AG10803 (cell line): ENCODE measurements around the gene CLRN1.

Experiments used
- DNase-seq: peaks from one replicate; pipeline ENCODE4 v3.0.0; 2010; ENCODE audit warnings: low read depth
- H3K4me3 ChIP-seq: 2 replicates; pipeline ENCODE4 v1.5.1; 2011; ENCODE audit warnings: mild to moderate bottlenecking, low read length, control low read depth
- CTCF ChIP-seq: conservative IDR thresholded peaks from 2 replicates; pipeline ENCODE4 v1.5.1; 2011; ENCODE audit warnings: mild to moderate bottlenecking, low read length, control low read depth, inconsistent platforms

Gene CLRN1

DNA sequence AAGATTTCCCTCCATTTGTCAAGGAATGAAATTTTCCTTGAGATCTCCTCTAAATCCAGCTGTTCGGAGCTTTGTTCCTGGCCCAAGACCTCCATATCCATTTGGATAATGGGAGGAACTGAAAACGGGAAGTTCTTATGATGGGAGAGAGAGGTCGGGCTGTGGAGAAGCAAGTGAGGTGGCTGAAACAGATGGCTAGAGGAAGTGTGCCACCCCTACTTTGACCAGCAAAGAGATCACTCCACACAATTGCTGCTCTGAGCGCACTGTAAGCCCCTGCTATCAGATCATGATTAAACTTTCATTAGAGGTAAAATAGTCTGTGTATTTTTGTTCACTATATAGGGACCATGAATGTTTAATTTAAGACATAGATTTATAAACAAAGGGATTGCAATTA lies 67.2 kb downstream of the CLRN1 start, which contains the start of gene MINDY4B:
TSS of gene MINDY4B (minus strand) at position 101 of the 400 bp plus-strand sequence. CDS start at position 101, 0 bp downstream.
- H3K4me3 ChIP-seq = no peak within 1 kb of the TSS
- no peak for DNase-seq
- TF ChIP-seq CTCF = no peak

- no peak for DNase-seq
- no peak for TF ChIP-seq CTCF
- H3K4me3 ChIP-seq = no peak overlapping the region
Observed at GRCh38 chr3:150902988-150903387, 69.5 kb downstream of the CLRN1 start.

GRCh38 chr3:150901793-150902192 lies 70.7 kb downstream of the CLRN1 start:
- no peak overlapping the region for H3K4me3 ChIP-seq
- DNase-seq = no peak
- TF ChIP-seq CTCF = no peak

GRCh38 chr3:150899141-150899540 lies 73.4 kb downstream of the CLRN1 start:
- no peak for DNase-seq
- no peak overlapping the region for H3K4me3 ChIP-seq
- no peak for TF ChIP-seq CTCF

DNA sequence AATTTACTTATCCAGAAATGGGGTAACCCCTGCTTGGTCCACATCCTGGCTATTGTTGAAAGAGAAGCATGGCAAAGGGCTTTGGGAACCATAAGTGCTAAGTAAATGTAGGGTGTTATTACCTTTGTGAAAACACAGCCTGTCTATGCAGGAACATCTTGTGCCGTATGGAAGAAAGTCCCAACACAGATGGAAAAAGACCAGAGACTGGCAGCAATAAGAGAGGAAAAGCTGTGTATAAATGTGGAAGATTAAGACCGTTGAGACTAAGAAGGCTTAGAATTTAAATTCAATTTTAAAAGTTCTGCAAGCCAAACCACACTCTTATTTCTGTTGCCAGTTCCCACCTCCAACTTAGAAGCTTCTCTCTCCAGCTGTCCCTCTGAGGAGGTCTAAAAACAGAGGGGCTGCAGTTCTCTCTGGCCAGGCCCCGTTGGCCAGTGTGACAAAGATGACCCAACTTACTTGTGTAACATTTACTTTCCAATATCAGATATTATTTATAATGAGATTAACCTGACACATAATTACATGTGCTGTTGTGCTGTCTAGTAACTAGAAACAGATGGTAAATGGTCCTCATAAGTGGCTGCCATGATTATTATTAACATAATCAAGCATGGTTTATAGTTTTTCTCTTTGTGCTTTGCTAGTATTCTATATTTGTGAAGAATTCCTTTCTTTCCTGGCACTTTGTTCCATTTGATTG lies 74.3 kb downstream of the CLRN1 start:
- H3K4me3 ChIP-seq = no peak overlapping the region
- TF ChIP-seq CTCF = no peak
- no peak for DNase-seq

- H3K4me3 ChIP-seq = no peak overlapping the region
- no peak for TF ChIP-seq CTCF
- no peak for DNase-seq
Observed at GRCh38 chr3:150897592-150897991, 74.9 kb downstream of the CLRN1 start.

DNA sequence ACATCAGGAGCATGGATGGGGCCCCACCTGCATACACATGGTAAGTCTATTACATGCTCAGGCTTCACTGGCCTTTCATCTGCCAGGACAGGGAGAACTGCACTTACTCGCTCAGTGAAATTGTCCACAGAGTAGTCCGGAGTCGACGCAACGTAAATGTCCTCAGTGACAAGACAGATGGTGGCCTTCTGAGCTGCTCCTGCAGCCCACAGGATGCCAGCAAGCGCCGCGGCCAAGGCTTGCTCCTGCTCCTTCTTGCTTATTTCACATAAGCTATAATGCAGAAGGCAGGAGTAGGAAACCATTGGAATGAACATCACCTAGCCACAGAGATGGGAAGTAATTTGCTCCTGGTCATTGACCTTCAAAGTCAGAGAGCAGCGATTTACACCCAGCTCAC lies 81.7 kb downstream of the CLRN1 start:
- H3K4me3 ChIP-seq = no peak overlapping the region
- DNase-seq = no peak
- no peak for TF ChIP-seq CTCF
